GM12892 (cell line): ENCODE results near the gene EYS.

Experiments used
- POLR2A ChIP-seq: IDR thresholded peaks from 2 replicates; pipeline ENCODE4 v1.6.1; 2011; ENCODE audit warnings: low read depth, low read length, control low read depth
- POLR2AphosphoS5 ChIP-seq: IDR thresholded peaks from 2 replicates; pipeline ENCODE4 v1.6.1; 2011; ENCODE audit warnings: low read depth, low read length, control low read depth
- TAF1 ChIP-seq: IDR thresholded peaks from 2 replicates; pipeline ENCODE4 v1.6.1; 2011; ENCODE audit warnings: low read depth, mild to moderate bottlenecking, control low read depth, low read length, borderline replicate concordance

DNA sequence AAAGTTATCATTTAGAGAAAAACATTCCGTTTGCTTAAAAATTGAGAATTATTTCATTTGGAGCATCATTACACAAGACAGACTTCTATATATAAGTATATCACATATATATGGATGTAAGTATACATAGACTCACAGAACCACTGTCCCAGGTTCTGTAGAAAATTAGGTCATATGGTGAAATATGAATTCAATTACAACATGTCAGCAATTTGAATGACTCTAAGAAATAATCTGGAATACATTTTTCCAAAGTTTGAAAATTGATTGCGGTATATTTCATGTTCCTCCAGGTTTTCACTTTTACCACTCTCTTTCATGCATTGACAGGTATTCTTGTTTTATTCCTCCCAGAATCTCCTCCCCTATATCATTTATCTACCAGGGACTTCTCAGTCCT lies 1179.1 kb downstream of the EYS start:
- no peak for TF ChIP-seq POLR2A
- no peak for TF ChIP-seq POLR2AphosphoS5
- no peak for TF ChIP-seq TAF1
